GM10266 (cell line): ENCODE results near the gene PATJ.
"Not testable (repeated sequence)": the region's sequence is repeated elsewhere in the genome, so short reads cannot be mapped to it uniquely, and the experiment has no call there.

Source experiments
- DNase-seq: peaks from one replicate; pipeline ENCODE4 v3.0.0; 2012; ENCODE audit errors: extremely low spot score
- TF ChIP-seq, protein P1 (sequence below): IDR thresholded peaks from 2 replicates; pipeline ENCODE4 v1.5.1; 2012; ENCODE audit warnings: mild to moderate bottlenecking, low read depth; ENCODE audit not compliant: control insufficient read depth, insufficient read depth; ENCODE audit errors: missing control alignments

Gene PATJ

DNA sequence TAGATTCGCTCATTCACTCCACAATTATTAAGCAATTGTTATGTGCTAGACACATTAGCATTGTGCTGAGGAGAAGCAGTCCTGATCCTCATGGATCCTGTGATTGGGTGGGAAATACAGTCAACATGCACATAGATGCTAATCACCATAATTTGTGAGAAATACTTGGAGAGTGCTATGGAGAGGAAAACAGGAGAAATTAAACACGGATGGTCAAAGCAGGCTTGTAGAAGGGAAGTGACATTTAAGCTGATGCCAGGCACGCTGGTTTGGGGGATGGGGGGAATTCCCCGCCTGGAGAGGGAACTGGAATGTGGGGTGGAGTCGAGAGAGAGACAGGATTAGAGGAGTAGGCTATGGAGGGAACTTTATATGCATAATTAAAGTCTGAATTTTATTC, 400.2 kb downstream of the PATJ start:
- TF ChIP-seq, protein P1, sequence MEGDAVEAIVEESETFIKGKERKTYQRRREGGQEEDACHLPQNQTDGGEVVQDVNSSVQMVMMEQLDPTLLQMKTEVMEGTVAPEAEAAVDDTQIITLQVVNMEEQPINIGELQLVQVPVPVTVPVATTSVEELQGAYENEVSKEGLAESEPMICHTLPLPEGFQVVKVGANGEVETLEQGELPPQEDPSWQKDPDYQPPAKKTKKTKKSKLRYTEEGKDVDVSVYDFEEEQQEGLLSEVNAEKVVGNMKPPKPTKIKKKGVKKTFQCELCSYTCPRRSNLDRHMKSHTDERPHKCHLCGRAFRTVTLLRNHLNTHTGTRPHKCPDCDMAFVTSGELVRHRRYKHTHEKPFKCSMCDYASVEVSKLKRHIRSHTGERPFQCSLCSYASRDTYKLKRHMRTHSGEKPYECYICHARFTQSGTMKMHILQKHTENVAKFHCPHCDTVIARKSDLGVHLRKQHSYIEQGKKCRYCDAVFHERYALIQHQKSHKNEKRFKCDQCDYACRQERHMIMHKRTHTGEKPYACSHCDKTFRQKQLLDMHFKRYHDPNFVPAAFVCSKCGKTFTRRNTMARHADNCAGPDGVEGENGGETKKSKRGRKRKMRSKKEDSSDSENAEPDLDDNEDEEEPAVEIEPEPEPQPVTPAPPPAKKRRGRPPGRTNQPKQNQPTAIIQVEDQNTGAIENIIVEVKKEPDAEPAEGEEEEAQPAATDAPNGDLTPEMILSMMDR, result no peak
- DNase-seq, result no peak

DNA sequence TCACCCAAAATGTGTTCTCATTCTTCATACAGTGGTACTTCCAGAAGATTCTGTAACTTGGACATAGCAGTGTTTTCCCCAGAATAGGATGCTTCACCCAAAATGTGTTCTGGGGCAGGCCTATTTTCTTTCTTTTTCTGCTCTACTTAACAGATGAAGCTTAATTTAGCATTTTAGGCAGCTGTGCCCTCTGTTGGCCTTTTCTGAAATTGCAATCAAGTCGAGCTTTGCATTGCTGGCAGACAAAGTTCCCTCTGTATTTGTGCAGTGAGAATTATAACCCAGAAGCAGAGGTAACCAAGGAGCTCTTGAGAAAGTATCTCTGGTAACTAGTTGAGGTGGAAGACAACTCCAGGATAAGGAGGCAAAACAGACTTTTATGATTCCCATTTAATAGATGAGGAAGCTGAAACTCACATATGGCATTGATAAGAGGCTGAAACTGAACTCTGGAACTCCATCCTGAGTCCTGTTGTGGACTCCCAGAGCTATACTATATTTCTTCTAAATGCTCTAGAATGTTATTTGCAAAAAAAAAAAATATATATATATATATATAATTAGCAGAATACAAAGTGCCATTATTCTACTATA, 402.1 kb downstream of the PATJ start:
- TF ChIP-seq, protein P1, result peak; percentile 79
- peak; percentile 47 for DNase-seq

DNA sequence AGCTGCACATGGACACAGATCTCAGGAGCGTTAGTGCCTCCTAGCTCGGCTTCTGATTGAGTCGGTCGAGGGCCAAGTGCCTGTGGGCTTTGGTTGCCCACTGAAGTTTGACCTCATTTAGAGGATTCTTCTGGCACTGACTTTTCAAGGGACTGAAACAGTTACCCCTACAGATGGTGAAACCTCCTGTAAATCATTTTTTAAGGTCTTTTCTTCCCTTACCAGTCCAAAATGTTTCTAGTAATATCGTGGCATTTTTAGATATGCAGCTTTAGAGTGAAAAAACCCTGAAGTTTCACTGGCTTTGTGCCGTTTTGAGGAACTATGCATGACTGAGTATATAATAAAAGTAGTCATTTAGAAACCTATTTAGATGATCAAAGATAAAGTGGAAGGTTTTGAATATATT, 417.7 kb downstream of the PATJ start:
- TF ChIP-seq, protein P1, result no peak
- no peak for DNase-seq

- TF ChIP-seq, protein P1, result no peak
- DNase-seq, result no peak
Measured at GRCh38 chr1:62161711-62162110, 419.4 kb downstream of the PATJ start.

GRCh38 chr1:62170380-62170779, 428.1 kb downstream of the PATJ start:
- not testable (repeated sequence) for DNase-seq

DNA sequence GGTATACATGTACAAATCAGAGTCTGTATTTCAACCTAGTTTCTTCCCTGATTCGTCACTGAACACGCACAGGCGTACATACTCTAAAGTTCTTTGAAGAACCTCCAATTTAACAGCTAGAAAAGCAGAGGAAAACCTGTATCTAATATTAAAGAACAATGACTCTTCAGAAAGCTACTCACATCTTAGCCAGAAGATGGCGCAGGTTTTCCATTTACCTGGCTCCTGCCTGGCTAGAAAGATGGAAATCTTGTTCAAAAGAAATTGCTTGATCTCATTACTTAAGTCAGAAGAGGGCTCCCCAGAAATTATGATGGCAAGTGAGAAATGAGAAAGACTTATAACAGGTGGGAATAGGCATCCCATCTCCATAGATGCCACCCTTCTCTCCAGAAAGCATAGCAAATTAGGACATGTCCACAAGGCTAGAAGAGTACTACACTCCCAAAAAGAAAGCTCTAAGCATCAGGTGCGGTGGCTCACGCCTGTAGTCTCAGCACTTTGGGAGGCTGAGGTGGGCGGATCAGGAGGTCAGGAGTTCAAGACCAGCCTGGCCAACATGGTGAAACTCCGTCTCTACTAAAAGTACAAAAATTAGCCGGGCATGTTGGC, 433.4 kb downstream of the PATJ start:
- no peak for DNase-seq
- TF ChIP-seq, protein P1, result peak; percentile 69

DNA sequence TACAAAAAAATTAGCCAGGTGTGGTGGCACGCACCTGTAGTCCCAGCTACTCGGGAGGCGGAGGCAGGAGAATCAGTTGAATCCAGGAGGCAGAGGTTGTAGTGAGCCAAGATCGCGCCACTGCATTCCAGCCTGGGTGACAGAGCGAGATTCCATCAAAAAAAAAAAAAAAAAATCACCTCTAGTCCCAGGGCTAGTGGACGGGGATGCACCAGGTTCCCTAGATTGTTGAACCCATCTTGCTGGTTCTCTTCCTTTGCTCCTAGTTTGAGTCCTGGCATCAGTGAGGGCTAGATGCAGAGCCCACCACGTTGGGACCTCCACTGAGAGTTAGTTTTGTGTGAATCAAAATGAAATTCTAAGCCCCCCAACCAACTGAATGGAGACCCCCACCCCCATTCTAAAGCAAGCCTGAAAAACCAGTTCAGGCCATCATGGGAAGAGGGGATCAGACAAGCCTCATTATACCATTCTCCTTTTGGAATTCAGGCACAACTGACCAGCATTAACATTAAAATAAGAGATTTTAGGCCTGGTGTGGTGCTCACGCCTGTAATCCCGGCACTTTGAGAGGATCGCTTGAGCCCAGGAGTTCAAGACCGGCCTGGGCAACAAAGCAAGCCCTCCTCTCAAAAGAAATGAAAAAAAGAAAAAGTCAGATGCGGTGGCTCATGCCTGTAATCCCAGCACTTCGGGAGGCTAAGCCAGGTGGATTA, 434.5 kb downstream of the PATJ start:
- TF ChIP-seq, protein P1, result no peak
- DNase-seq, result no peak
